Effector memory CD4-positive, alpha-beta T cell (primary cell): Measurements from ENCODE around the gene SAMMSON.

ENCODE experiments used
- DNase-seq, 3 donors: peaks; one replicate each; pipeline ENCODE4 v3.0.0-alpha.2; 2020
- H3K27ac ChIP-seq: 2 replicates; pipeline ENCODE4 v1.7.0; 2013; ENCODE audit warnings: mild to moderate bottlenecking, low read length, moderate library complexity; ENCODE audit not compliant: insufficient read depth, poor library complexity, severe bottlenecking
- H3K27me3 ChIP-seq: replicated peaks from 2 replicates; pipeline ENCODE4 v1.7.0; 2013; ENCODE audit warnings: mild to moderate bottlenecking, low read length; ENCODE audit not compliant: insufficient read depth, control insufficient read depth, poor library complexity, severe bottlenecking
- H3K36me3 ChIP-seq: 2 replicates; pipeline ENCODE4 v1.7.0; 2013; ENCODE audit warnings: mild to moderate bottlenecking, low read length, moderate library complexity; ENCODE audit not compliant: control insufficient read depth, insufficient read depth
- H3K4me1 ChIP-seq: 2 replicates; pipeline ENCODE4 v1.7.0; 2013; ENCODE audit warnings: low read length, mild to moderate bottlenecking; ENCODE audit not compliant: control insufficient read depth, insufficient read depth, poor library complexity, severe bottlenecking
- H3K4me3 ChIP-seq: 2 replicates; pipeline ENCODE4 v1.7.0; 2013; ENCODE audit warnings: low read length, low read depth, mild to moderate bottlenecking; ENCODE audit not compliant: insufficient read depth, poor library complexity, severe bottlenecking
- H3K9me3 ChIP-seq: 2 replicates; pipeline ENCODE4 v1.7.0; 2013; ENCODE audit warnings: mild to moderate bottlenecking, low read length, moderate library complexity; ENCODE audit not compliant: control insufficient read depth

The SAMMSON gene

DNA sequence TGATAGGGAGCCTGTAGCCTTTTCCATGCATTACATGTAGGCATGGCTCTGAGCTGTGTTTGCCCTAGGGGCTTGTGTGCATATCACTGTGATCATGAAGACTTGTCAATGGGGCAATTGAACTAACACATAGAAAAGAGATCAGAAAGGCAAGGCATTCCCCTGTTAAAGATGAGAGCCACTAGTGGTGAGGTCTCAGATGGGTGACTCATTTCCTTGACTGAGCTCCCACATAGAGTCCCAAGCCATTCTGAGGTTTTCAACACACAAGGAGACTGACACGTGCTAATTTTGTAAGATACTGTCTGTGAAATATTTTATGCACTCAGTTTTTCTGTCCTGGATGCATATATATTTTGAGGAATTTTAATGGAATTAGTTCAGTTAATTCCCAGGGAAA is 53.8 kb downstream of the SAMMSON start:
- H3K4me1 ChIP-seq: no peaks in the 10 kb centered on the region
- DNase-seq: no peak
- H3K4me3 ChIP-seq: no peak overlapping the region
- no peak overlapping the region for H3K27ac ChIP-seq
- H3K36me3 ChIP-seq: no peaks in the 10 kb centered on the region
- no peaks in the 10 kb centered on the region for H3K27me3 ChIP-seq
- H3K9me3 ChIP-seq: no peaks in the 10 kb centered on the region

DNA sequence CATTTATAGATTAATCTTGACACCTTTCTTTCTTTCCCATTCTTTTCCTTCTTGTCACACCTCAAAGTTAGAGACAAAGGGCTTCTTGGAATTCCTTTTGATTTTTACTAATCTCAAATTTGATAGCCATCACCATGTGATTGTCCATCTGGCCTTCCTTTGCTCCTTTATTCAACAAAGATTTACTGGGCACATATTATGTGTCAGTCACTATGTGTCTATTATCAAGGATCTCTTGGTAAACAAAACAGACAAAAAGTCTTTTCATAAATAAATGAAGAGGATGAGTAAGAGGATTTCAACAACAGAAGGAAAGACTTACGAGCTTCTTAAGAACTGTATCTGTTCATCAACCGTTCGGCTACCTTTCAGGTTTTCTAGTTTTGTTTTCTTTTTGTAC is 56.5 kb downstream of the SAMMSON start:
- Histone ChIP-seq H3K36me3 (no peaks in the 10 kb centered on the region), H3K4me3 (no peak overlapping the region), H3K4me1 (no peaks in the 10 kb centered on the region), H3K27ac (no peak overlapping the region), H3K9me3 (no peaks in the 10 kb centered on the region), H3K27me3 (no peaks in the 10 kb centered on the region)
- DNase-seq: no peak

DNA sequence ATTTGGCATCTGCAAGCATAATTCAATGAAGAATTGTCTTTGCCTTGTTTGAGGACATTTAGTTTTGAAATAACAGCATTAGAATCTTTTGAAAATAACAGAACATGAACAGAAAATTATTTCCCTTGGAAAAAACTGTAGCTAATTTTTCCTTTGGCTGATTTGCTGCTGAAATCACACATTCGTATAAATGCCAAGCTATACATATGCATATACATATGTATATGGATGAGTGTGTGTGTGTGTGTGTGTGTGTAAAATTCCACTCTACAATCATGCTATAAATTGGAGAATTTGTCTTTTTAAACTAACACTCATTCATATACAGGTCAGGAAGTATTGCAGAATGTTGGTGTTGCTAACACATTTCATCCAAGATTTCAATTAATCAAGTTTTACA is 57.9 kb downstream of the SAMMSON start:
- DNase-seq: no peak
- H3K27ac ChIP-seq: no peak overlapping the region
- H3K4me1 ChIP-seq: no peaks in the 10 kb centered on the region
- H3K27me3 ChIP-seq: no peaks in the 10 kb centered on the region
- H3K4me3 ChIP-seq: no peak overlapping the region
- no peaks in the 10 kb centered on the region for H3K36me3 ChIP-seq
- no peaks in the 10 kb centered on the region for H3K9me3 ChIP-seq

- Histone ChIP-seq H3K27ac (no peak overlapping the region), H3K36me3 (no peaks in the 10 kb centered on the region), H3K4me1 (no peaks in the 10 kb centered on the region), H3K4me3 (no peak overlapping the region), H3K9me3 (no peaks in the 10 kb centered on the region), H3K27me3 (no peaks in the 10 kb centered on the region)
- DNase-seq: no peak
These were observed 61.6 kb downstream of the SAMMSON start for GRCh38 chr3:70061096-70061495.

GRCh38 chr3:70064194-70064779 is 64.8 kb downstream of the SAMMSON start:
- DNase-seq: no peak
- H3K36me3 ChIP-seq: no peaks in the 10 kb centered on the region
- no peak overlapping the region for H3K27ac ChIP-seq
- no peaks in the 10 kb centered on the region for H3K4me1 ChIP-seq
- H3K4me3 ChIP-seq: no peak overlapping the region
- H3K27me3 ChIP-seq: no peaks in the 10 kb centered on the region
- H3K9me3 ChIP-seq: no peaks in the 10 kb centered on the region

DNA sequence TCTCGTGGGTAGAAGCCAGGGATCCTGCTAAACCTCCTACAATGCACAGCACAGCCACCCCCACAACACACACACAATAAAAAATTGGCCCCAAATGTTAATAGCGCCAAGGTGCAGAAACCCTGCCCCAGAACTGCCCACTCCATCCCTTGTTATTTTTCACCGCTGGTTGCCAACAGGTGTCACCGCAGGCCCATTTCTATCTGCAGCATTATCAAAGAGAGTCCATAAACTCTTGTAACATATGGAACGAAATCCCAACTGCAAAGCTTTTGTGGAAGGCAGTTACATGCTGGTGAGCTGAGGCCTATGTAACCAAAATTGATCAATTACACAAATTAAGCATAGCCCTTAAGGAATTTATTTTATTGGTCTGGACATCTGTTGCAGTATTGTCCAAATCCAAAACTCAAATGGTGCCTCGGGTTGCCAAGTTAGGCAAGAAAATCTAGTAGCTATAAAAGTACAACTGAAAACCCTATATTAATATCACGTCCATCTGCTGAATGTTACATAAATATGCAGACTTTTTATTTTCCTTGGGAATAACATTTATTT is 66.2 kb downstream of the SAMMSON start:
- Histone ChIP-seq H3K9me3 (no peaks in the 10 kb centered on the region), H3K4me3 (no peak overlapping the region), H3K36me3 (no peaks in the 10 kb centered on the region), H3K4me1 (no peaks in the 10 kb centered on the region), H3K27ac (no peak overlapping the region), H3K27me3 (no peaks in the 10 kb centered on the region)
- no peak for DNase-seq

DNA sequence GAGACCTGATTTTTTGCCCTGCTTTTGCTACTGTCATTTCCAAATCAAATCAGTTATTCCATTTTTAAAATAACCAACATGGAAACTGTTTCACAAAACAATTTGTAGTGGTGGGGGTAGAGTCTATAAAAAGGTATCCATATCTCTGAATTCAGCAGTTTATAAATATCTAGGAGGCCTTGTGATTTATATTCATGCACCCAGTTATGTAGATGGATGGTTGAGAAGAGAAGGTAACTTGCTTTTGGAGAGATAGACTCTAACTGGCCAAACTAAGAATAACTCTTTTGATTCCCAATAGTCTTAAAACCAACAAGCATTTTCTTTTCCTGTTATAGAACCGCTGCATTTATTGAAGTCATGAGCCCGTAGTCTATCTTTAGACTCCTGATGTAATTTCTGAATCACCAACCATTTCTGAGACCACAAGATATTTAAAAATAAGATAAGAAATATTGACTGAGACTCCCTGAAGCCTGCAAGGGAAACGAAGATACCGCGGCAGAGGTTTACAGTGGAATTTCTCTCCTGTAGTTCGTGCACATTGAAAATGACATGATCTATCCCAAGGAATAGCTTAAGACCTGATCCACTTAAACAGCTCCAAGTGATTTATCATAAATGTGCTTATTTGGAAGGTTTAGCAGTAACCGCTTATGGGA is 68.5 kb downstream of the SAMMSON start:
- Histone ChIP-seq H3K27me3 (no peaks in the 10 kb centered on the region), H3K4me1 (no peaks in the 10 kb centered on the region), H3K27ac (no peak overlapping the region), H3K36me3 (no peaks in the 10 kb centered on the region), H3K9me3 (no peaks in the 10 kb centered on the region), H3K4me3 (no peak overlapping the region)
- DNase-seq: no peak

DNA sequence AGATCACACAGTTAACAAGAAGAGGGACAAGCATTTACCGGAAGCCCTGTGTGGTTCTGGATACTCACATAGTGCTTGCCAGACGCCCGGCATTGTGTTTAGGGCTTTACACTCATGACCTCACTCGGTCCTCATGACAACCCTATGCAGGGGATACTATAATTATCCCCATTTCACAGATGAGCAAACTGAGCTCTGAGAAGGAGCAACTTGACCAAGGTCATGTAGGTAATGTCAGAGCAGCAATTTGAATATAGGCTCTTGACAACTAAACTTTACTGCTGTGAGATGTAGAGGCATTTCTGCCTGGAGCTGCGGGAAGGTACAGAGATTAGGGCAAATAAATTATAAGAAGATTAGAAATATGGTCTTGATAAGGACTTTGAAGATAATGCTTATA is 70.0 kb downstream of the SAMMSON start:
- no peak for DNase-seq

DNA sequence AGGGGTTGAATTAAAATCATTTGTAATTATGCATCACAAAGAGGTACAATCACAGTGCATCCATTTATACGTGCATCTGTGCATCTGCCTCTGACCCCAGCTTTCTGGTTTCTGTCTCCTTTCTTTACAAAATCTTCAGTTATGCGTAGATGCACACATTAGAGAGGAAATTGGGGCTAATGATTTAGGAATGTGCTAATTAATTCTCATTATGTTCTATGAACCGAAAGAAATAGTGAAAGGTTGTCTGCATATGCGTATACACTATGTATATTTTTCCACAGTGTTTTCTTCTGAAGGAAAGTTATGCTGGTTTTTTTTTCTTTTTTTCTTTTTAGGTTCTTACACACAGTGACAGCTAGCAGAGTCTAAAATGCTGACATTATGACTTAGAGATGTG is 71.6 kb downstream of the SAMMSON start:
- H3K4me1 ChIP-seq: no peaks in the 10 kb centered on the region
- no peak overlapping the region for H3K27ac ChIP-seq
- no peak overlapping the region for H3K4me3 ChIP-seq
- DNase-seq: no peak
- H3K36me3 ChIP-seq: no peaks in the 10 kb centered on the region
- no peaks in the 10 kb centered on the region for H3K9me3 ChIP-seq
- no peaks in the 10 kb centered on the region for H3K27me3 ChIP-seq

More for the DNA sequence above, 70.0 kb downstream of the SAMMSON start:
- Histone ChIP-seq H3K27ac (no peak overlapping the region), H3K4me3 (no peak overlapping the region), H3K27me3 (no peaks in the 10 kb centered on the region), H3K4me1 (no peaks in the 10 kb centered on the region), H3K36me3 (no peaks in the 10 kb centered on the region), H3K9me3 (no peaks in the 10 kb centered on the region)

GRCh38 chr3:70072180-70072579 is 72.6 kb downstream of the SAMMSON start:
- Histone ChIP-seq H3K4me3 (no peak overlapping the region), H3K4me1 (no peaks in the 10 kb centered on the region), H3K9me3 (no peaks in the 10 kb centered on the region), H3K27ac (no peak overlapping the region), H3K36me3 (no peaks in the 10 kb centered on the region), H3K27me3 (no peaks in the 10 kb centered on the region)
- DNase-seq: no peak
